Osteocyte (in vitro differentiated cells): ENCODE results near the gene ZNG1B. TPM values are rescaled to one million over a fixed set of nuclear protein-coding genes. Genes with fewer than 3 reads are reported as not detected.
"Not testable (repeated sequence)": the region's sequence is repeated elsewhere in the genome, so short reads cannot be mapped to it uniquely, and the experiment has no call there.

Experiments
- DNase-seq: peaks from one replicate; pipeline ENCODE4 v3.0.0; 2021; ENCODE audit warnings: mixed read lengths; ENCODE audit not compliant: unreplicated experiment; ENCODE audit errors: extremely low spot score
- H3K27ac Mint-ChIP-seq: one replicate; pipeline ENCODE4 v1.8.0; 2021; ENCODE audit warnings: mild to moderate bottlenecking, mixed read lengths; ENCODE audit not compliant: unreplicated experiment
- H3K27me3 Mint-ChIP-seq: one replicate; pipeline ENCODE4 v1.8.0; 2021; ENCODE audit warnings: mixed read lengths; ENCODE audit not compliant: unreplicated experiment
- H3K36me3 Mint-ChIP-seq: one replicate; pipeline ENCODE4 v1.8.0; 2021; ENCODE audit warnings: mixed read lengths; ENCODE audit not compliant: unreplicated experiment
- H3K4me1 Mint-ChIP-seq: one replicate; pipeline ENCODE4 v1.8.0; 2021; ENCODE audit warnings: mixed read lengths; ENCODE audit not compliant: unreplicated experiment
- H3K4me3 Mint-ChIP-seq: one replicate; pipeline ENCODE4 v1.8.0; 2021; ENCODE audit warnings: mild to moderate bottlenecking, moderate library complexity, mixed read lengths; ENCODE audit not compliant: unreplicated experiment
- H3K9me3 Mint-ChIP-seq: one replicate; pipeline ENCODE4 v1.8.0; 2021; ENCODE audit warnings: mixed read lengths; ENCODE audit not compliant: unreplicated experiment
- CTCF ChIP-seq: fragments of 200-600 bp; sonication (generic); IDR thresholded peaks from 2 replicates; pipeline ENCODE4 v1.5.0; 2021; ENCODE audit warnings: antibody characterized with exemption, mild to moderate bottlenecking, moderate library complexity
- long read RNA-seq: library from polyadenylated mRNA; unstranded; transcript quantifications from one replicate; pipeline ENCODE4 v2.0.0, GENCODE V29; 2021
- total RNA-seq: library from RNA; stranded (reverse); gene quantifications from 2 replicates; pipeline ENCODE4 v1.2.1, GENCODE V29; 2021

The ZNG1B gene
- total RNA-seq, result 31.5 and 33.8 TPM in 2 replicates
- long read RNA-seq, transcript CBWD2-201 (15 exons, 1,812 nt), result major isoform, 188 of 283 reads
- long read RNA-seq, transcript CBWD2-203 (14 exons, 1,665 nt), result minor isoform, 17 of 283 reads
- long read RNA-seq, transcript CBWD2-202 (16 exons, 1,740 nt), result minor isoform, 44 of 283 reads
- long read RNA-seq, partial matches to known transcripts, result 3 of 283 reads
- long read RNA-seq, other reads (novel, unspliced or antisense), result 30 of 283 reads

- H3K27ac Mint-ChIP-seq, result peak within 1 kb of the TSS; percentile 91
- H3K36me3 Mint-ChIP-seq, H3K4me1 Mint-ChIP-seq, H3K9me3 Mint-ChIP-seq, H3K27me3 Mint-ChIP-seq: not testable (repeated sequence)
- H3K4me3 Mint-ChIP-seq, result peak within 1 kb of the TSS; percentile 79
- DNase-seq, result peak; percentile 90
Measured at GRCh38 chr2:113437508-113438465, at the start of gene ZNG1B. ZNG1B (plus strand) TSS chr2:113437691; CDS start chr2:113437869, 178 bp downstream.

- H3K4me3 Mint-ChIP-seq, result peak overlapping the region; percentile 24
- peak; percentile 98 for TF ChIP-seq CTCF
- no peaks in the 10 kb centered on the region for H3K9me3 Mint-ChIP-seq
- H3K4me1 Mint-ChIP-seq, result peaks cover 4% of the 10 kb centered on the region
- peak overlapping the region; percentile 68 for H3K27ac Mint-ChIP-seq
- peaks cover 28% of the 10 kb centered on the region for H3K27me3 Mint-ChIP-seq
- DNase-seq, result no peak
- no peaks in the 10 kb centered on the region for H3K36me3 Mint-ChIP-seq
Measured at GRCh38 chr2:113390124-113390849, 47.2 kb upstream of the ZNG1B start.

GRCh38 chr2:113391073-113391472 is 46.4 kb upstream of the ZNG1B start:
- Mint-ChIP-seq H3K27ac (no peak overlapping the region), H3K4me3 (no peak overlapping the region), H3K36me3 (no peaks in the 10 kb centered on the region), H3K27me3 (peaks cover 22% of the 10 kb centered on the region), H3K9me3 (no peaks in the 10 kb centered on the region), H3K4me1 (peaks cover 4% of the 10 kb centered on the region)
- TF ChIP-seq CTCF, result no peak
- no peak for DNase-seq

- no peak for TF ChIP-seq CTCF
- no peak for DNase-seq
- Mint-ChIP-seq H3K4me3 (no peak overlapping the region), H3K36me3 (no peaks in the 10 kb centered on the region), H3K4me1 (peaks cover 4% of the 10 kb centered on the region), H3K9me3 (no peaks in the 10 kb centered on the region), H3K27ac (no peak overlapping the region), H3K27me3 (peaks cover 69% of the 10 kb centered on the region)
Measured at GRCh38 chr2:113406114-113406513, 31.4 kb upstream of the ZNG1B start.

GRCh38 chr2:113407446-113408099 is 29.9 kb upstream of the ZNG1B start:
- no peak overlapping the region for H3K4me3 Mint-ChIP-seq
- TF ChIP-seq CTCF, result no peak
- no peak overlapping the region for H3K27ac Mint-ChIP-seq
- no peak for DNase-seq
- H3K9me3 Mint-ChIP-seq, result no peaks in the 10 kb centered on the region
- H3K36me3 Mint-ChIP-seq, result no peaks in the 10 kb centered on the region
- peaks cover 4% of the 10 kb centered on the region for H3K4me1 Mint-ChIP-seq
- peaks cover 58% of the 10 kb centered on the region for H3K27me3 Mint-ChIP-seq

GRCh38 chr2:113411725-113412352 is 25.7 kb upstream of the ZNG1B start:
- peaks cover 37% of the 10 kb centered on the region for H3K27me3 Mint-ChIP-seq
- not testable (repeated sequence) for H3K9me3 Mint-ChIP-seq, H3K4me3 Mint-ChIP-seq, H3K4me1 Mint-ChIP-seq, DNase-seq, H3K36me3 Mint-ChIP-seq, H3K27ac Mint-ChIP-seq

- H3K27me3 Mint-ChIP-seq, result peaks cover 31% of the 10 kb centered on the region
- DNase-seq, H3K36me3 Mint-ChIP-seq, H3K9me3 Mint-ChIP-seq, H3K27ac Mint-ChIP-seq, H3K4me3 Mint-ChIP-seq, H3K4me1 Mint-ChIP-seq: not testable (repeated sequence)
Measured at GRCh38 chr2:113412774-113413173, 24.7 kb upstream of the ZNG1B start.
